ENCODE results near the gene FERD3L.

DNA sequence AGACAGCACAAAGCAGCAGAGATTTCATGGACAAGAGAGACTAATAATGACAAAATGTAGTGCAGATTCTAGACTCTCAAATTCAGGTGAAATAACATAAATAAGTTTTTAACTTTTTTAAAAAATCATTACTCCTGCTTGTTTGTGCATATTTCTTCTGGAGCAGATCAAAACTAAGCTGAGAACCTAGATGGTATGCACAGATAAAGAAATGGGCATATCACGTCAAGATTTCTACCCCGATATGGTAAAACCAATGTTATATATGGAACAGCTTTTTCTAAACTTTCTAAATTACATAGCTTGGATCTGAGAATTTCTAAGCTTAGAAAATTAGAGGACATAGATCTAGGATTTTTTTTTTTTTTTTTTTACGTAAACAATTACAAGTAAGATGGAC, 46.0 kb downstream of the FERD3L start:
- TF ChIP-seq EP300 (IDR thresholded peaks at IDR 0.05) (no peak), POLR2A (IDR thresholded peaks at IDR 0.05) (no peak)
- TF ChIP-seq, protein P1, sequence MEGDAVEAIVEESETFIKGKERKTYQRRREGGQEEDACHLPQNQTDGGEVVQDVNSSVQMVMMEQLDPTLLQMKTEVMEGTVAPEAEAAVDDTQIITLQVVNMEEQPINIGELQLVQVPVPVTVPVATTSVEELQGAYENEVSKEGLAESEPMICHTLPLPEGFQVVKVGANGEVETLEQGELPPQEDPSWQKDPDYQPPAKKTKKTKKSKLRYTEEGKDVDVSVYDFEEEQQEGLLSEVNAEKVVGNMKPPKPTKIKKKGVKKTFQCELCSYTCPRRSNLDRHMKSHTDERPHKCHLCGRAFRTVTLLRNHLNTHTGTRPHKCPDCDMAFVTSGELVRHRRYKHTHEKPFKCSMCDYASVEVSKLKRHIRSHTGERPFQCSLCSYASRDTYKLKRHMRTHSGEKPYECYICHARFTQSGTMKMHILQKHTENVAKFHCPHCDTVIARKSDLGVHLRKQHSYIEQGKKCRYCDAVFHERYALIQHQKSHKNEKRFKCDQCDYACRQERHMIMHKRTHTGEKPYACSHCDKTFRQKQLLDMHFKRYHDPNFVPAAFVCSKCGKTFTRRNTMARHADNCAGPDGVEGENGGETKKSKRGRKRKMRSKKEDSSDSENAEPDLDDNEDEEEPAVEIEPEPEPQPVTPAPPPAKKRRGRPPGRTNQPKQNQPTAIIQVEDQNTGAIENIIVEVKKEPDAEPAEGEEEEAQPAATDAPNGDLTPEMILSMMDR (IDR thresholded peaks at IDR 0.05) = no peak

Data from ovary (tissue), 3 donors.